GM19467 (cell line): ENCODE data around the gene ASH1L.
A peak's percentile ranks its signal among the peaks of the same experiment; 100 is the strongest.
"Not testable (repeated sequence)": the region's sequence is repeated elsewhere in the genome, so short reads cannot be mapped to it uniquely, and the experiment has no call there.

Experiments
- ATAC-seq: cut with Tn5 transposase; IDR thresholded peaks from one replicate; pipeline ENCODE4 v1.9.1; 2021; ENCODE audit warnings: mild to moderate bottlenecking, moderate library complexity; ENCODE audit not compliant: unreplicated experiment

Gene ASH1L

DNA sequence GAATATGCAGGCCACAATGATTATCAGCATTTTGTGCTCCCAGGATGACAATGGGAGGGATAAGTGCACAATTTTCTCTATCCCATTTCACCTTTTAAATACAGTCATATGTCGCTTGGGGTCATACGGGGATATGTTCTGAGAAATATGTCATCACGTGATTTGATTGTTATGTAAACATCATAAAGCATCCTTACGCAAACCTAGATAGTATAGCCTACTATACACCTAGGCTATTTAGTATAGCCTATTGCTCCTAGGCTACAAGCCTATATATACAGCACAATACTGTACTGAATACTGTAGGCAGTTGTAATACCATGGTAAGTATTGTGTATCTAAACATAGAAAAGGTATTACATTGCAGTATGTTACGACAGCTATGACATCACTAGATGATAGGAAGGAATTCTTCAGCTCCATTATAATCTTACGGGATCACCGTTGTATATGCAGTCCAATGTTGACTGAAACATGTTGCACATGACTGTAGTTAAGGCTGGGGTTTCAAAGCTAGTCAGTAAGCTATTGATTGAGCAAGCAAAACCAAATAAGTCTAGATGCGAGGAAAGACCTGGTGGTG lies 223.0 kb downstream of the ASH1L start:
- no peak for ATAC-seq

DNA sequence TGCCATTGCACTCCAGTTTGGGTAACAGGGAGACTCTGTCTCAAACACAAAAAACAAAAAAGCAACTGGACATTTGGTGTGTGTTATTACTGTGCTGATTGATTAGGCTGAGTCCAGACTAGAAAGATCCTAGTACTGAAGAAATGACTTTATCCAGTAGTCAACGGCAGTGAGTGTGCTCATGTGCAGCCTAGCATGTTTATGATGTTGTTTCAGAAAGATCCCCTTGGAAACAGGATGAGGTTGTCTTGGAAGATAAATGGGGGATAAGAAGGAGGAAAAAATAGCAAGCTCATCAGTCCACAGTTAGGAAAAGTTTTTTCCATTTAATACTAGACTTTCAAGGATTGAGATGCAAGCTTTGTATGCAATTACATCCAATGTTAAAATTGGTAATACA lies 227.6 kb downstream of the ASH1L start:
- no peak for ATAC-seq

DNA sequence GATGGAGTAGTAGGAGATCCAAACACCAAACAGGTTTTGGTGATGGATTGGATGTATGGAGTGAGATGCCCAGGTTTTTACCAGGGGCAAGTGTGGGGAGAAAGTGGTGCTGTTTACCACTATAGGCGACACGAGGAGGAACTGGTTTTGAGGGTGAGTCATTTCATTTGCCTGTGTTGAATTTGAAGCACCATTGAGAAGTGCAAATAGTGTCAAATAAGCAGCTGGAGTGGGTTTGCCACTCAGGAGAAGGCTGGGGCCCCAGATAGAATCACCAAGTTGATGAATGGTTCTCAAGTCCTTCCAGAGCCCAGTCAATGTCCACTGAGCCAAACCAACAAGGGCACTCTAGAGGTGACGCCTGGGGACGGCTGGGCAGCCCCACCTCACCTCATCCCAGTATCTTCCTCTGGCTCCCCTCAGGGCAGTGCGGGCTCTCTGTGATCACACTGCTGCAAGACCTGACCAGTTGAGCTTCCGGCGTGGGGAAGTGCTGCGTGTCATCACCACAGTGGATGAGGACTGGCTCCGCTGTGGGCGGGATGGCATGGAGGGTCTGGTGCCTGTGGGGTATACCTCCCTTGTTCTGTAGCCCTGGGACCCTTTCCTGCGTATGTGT lies 232.5 kb downstream of the ASH1L start:
- no peak for ATAC-seq

DNA sequence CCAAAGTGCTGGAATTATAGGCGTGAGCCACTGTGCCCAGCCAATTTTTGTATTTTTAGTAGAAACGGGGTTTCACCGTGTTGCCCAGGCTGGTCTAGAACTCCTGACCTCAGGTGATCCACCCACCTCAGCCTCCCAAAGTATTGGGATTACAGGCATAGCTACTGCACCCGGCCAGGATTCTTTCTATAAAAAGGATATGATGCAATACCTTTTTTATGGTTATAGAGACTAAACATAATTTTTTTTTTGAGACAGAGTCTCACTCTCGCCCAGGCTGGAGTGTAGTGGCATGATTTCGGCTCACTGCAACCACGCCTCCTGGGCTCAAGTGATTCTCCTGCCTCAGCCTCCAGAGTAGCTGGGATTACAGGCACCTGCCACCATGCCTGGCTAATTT lies 233.7 kb downstream of the ASH1L start:
- not testable (repeated sequence) for ATAC-seq

DNA sequence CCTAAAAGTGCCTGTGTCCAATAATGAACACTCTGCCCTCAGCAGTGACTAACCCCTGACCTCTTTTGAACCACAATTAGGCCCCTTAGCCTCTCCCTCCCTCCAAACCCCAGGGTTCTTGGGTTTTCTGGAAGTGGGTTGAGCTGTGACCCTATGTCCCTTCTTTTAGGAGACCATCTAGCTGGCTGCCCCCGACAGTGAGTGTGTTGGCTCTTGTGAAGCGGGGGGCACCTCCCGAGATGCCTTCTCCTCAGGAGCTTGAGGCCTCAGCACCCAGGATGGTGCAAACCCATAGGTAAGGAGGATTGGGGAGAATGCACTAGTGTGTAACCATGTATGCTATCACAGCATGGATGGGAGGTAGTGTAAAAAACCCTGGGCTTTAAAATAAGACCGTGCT lies 234.6 kb downstream of the ASH1L start:
- no peak for ATAC-seq

DNA sequence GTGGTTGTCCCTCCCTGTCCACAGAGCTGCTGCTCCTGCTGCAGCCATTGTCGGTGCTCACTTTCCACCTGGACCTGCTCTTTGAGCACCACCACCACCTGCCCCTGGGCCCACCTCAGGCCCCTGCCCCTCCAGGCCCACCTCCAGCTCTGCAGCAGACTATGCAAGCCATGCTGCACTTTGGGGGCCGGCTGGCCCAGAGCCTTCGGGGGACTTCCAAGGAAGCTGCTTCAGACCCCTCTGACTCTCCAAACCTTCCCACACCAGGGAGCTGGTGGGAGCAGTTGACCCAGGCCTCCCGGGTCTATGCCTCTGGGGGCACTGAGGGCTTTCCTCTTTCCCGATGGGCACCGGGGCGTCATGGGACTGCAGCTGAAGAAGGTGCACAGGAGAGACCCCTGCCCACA lies 236.0 kb downstream of the ASH1L start:
- no peak for ATAC-seq

DNA sequence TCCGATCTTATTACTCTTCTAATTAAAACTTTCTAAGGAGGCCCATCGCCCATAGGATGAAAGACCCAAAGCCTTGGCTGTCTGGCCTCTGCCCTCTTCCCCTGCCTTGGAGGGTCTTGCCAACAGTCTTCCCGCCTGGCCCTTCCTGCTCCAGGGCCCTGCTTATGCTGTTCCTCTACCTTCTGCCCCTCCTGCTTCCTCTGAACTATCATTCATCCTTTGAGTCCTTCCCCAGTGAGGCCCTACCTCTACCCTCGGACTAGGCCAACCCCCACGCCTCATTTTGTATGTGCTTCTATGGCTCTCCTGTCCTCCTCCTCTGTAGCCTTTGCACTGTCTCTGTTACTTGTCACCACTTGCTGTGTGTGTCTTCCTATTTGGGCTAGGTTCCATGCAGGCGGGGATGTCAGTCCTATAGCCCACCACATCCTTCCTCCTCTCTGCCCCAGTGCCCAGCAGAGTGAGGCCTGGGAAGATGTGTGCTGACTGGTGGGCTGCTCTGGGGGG lies 236.5 kb downstream of the ASH1L start:
- no peak for ATAC-seq

DNA sequence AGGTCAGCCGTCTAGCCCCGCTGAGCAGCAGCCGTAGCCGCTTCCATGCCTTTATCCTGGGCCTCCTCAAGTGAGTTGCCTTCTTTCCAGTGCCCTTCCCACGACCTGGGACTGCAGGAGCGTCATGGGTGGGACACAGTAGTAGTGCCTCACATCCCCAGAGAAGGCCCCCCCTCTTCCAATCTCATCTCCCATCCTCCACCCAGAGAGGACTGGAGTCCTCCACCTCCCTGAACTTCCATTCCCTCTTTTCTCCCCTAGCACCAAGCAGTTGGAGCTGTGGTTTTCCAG lies 237.1 kb downstream of the ASH1L start:
- no peak for ATAC-seq

DNA sequence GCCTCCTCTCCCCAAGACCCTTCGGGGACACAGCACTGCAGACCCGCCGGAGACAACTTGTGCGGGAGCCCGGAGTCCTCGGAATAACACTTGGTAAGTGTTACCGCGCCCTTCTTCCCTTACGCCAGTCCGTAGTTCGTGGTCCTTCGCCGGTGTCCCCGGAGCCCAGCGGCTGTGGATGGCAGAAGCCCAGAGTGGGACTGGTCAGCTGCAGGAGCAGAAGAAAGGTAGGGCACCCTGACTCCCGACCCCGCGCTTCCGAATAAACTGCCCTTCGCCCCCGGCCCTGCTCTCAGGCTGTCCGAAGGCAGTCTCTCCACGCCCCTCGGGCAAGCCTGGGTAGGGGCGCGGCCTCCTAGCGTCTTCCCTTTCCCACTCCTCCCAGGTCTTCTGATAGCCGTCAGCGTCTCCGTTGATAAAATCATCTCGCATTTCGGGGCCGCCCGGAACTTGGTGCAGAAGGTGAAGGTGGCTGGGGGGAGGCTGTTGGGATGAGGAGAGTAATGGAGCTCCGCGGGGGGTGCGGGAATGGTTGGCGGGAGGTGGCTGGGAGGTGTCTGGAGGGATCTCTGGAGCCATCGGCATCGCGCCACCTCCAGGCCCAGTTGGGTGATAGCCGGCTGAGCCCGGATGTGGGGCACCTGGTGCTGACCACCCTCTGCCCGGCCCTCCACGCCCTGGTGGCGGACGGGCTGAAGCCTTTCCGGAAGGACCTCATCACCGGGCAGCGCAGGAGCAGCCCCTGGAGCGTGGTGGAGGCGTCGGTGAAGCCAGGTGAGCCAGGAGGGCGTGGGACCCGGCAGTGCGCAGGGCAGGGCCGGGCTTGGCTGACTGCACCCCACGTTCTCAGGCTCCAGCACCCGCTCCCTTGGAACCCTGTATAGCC lies 237.6 kb downstream of the ASH1L start:
- peak; percentile 6 for ATAC-seq

DNA sequence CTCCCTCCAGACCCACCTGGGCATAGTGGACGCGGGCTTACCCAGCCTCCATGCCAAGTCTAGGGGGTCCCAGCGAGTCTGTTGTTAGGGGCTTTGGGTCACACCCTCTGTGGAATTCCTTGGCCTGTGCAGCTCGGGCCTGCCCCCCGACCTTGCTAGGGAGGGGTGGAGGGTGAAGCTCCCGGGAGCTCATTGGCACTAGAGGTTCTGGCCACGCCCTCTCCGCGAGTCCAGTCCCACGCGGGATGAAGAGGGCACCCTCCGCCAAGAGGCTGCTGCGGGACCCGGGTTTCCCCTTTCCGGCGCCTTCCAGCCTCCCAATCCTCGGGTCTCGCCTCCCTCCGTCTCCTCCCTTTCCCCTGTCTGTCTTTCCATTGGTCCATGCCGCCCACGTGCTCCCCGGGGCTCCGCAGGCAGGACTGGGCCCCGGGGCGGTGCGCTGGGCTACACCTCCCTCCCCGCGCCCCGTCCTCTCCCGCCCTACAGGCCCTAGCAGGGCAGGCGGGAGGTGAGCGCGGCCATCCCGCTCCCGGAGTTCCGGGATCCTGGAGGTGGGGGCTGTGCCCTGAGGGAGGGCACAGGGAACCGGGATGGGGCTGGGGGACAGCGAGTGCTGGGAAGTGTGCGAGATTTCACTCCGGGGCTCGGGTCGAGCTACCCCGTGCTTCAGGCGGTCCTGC lies 238.4 kb downstream of the ASH1L start:
- peak; percentile 56 for ATAC-seq

DNA sequence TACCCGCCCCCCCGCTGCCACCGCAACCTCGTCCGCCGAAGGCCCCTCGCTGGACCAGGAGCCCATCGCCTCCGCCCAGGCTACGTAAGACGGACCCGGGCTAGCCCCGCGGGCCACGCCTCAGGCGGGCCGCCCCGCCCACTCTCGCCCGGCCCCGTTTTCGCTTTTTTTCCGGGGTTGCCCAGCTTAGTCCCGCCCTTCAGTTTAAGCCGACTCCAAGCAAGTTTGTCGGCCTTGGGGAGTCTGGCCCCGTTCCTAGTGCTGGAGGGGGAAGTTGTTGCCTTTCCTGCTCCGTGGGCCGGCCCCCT lies 238.9 kb downstream of the ASH1L start:
- ATAC-seq, result peak; percentile 26

DNA sequence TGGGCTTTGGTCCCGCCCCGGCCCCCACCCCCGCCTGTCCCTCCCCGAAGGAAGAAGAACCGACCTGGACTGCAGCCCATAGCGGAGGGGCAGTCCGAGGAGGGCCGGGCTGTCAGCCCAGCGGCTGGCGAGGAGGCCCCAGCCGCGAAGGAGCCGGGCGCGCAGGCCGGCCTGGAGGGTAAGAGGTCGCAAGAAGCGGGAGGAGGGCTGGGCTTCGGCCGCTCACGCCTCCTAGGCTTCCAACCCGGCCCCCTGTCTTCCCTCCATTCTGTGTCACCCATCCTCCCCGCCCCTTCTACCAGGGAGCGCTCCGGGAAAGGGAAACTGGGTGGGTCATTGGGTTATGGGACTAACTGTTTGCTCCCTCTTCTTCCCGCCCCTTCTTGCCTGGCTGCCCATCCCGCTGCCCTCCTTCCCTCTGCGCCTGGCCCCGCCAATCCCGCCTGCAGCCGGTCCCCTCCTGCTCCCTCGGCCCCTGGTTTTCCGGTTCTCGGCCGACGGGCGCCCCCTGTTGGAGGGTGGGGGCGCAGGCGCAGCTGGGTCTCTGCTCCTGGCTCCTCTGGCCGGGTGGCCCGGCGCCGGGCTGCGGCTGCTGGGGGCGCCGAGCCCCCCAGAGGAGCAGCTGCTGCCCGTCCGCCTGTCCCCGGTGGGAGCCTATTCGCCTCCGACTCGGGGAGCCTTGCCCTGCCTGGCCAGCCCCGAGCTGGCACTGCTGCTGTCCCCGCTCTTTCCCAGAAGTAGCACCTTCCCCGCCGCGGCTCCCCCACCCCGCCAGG lies 239.5 kb downstream of the ASH1L start:
- peak; percentile 30 for ATAC-seq

DNA sequence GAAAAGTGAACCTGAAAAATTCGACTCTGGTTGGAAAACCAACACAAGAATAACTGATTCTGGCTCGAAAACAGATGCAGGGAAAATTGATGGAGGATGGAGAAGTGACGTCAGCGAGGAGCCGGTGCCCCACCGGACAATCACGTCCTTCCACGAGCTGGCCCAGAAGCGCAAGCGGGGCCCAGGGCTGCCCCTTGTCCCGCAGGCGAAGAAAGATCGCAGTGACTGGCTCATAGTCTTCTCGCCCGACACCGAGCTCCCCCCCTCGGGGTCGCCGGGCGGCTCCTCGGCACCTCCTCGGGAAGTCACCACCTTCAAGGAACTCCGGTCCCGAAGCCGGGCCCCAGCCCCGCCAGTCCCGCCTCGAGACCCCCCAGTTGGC lies 240.0 kb downstream of the ASH1L start:
- ATAC-seq, result no peak

DNA sequence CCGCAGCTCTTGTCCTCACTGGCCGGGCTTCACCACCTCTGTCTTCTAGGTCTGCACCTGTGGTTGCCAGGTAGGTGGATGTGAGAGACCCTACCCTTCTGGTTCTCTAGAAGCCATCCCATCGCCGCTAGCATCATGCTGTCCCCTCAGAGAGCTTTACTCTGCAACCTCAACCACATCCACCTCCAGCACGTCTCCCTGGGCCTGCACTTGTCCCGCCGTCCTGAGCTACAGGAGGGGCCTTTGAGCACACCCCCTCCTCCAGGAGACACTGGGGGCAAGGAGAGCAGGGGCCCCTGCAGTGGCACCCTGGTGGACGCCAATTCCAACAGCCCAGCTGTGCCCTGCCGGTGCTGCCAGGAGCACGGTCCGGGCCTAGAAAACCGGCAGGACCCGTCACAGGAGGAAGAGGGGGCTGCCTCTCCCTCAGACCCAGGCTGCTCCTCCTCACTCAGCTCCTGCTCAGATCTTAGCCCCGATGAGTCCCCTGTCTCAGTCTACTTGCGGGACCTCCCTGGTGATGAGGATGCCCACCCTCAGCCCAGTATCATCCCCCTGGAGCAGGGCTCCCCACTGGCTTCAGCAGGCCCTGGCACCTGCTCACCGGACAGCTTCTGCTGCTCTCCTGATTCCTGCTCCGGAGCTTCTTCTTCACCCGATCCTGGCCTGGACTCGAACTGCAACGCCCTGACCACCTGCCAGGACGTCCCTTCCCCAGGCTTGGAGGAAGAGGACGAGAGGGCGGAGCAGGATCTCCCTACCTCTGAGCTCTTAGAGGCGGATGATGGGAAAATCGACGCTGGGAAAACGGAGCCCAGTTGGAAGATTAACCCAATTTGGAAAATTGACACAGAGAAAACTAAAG lies 240.7 kb downstream of the ASH1L start:
- ATAC-seq, result no peak

DNA sequence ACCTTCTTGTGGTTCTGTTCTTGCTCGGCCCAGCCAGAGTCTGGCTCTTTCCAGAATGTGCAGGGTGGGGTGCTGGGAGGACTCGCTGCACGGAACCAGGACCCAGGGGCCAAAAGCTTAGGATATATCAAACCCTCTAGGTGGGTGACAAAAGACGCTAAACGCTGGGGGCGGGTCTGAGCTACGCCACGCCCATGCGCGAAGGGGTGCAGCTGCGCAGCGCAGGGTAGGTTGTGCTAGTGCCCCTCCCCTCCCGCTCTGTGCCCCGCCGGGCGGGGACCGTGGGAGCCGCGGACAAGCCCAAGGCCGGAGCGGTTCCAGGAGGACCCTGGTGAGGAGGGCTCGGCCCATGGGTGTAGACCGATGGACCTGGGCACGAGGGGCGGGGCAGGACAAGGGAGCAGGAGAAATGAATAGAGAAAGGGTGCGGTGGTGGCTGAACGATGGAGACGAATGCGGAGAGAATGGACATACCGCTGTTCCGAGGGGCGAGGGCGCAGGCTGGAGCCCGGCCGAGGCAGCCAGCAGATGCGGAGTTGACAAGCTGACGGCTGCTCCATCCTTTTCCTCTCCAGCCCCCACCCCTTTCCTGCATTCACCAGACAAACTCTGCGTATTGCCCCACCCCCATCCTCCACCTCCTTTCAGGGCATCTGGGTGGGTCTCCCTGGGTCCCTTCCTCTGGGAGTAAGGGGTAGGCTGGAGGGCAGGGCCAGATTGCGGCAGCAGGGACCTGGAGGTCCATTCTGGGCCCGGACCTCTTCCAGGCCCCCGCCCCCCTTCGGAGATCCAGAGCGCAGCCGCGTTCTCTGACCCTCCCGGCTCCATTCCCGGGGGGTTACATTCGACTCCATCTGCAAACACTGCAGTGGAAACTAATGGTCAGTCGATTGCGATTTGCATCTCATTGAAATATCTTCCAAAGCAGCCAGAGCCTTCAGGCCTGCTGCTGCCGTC lies 241.7 kb downstream of the ASH1L start, which contains the start of gene RUSC1:
Gene RUSC1 (plus strand): TSS at position 234 of the 957 bp plus-strand sequence. CDS start 880 bp downstream, outside the sequence.
- ATAC-seq, result no peak

DNA sequence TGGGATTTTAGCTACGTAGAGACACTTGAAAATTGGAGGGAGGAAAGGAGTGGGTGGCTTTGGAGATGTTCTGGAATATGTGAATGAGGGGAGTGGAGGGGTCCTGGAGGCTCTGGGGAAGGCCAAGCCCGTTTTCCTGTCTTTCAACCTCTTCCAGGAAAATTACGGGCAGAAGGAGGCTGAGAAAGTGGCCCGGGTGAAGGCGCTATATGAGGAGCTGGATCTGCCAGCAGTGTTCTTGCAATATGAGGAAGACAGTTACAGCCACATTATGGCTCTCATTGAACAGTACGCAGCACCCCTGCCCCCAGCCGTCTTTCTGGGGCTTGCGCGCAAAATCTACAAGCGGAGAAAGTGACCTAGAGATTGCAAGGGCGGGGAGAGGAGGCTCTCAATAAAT lies 242.4 kb downstream of the ASH1L start:
- ATAC-seq, result no peak

DNA sequence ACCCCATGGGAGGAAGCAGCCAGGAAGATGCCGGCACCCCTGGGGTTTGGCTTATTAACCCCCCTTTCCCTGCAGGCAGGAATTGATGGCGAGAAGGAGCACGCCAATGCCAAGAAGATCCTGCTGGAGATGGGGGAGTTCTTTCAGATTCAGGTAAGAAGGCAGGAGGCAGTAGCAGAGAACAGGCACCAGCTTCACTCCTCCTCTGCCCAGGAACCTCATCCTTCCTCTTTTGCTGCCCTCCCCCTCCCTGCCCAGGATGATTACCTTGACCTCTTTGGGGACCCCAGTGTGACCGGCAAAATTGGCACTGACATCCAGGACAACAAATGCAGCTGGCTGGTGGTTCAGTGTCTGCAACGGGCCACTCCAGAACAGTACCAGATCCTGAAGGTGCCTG lies 243.1 kb downstream of the ASH1L start:
- no peak for ATAC-seq

DNA sequence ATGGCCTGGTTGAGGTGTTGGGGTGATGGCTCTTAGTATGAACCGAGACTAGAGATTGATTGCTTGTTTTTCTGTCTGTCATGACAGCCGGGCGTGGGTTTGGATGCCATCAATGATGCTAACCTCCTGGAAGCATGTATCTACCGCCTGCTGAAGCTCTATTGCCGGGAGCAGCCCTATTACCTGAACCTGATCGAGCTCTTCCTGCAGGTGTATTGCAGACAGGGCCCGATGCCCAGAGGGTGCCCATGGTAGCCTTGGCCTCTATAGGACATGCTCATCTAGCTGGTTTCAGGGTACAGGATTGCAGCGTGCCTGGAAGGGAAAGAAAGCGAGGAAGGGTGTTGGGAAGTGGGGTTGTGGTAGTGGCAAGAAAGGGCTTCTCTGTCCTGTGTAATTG lies 244.5 kb downstream of the ASH1L start:
- ATAC-seq, result no peak

DNA sequence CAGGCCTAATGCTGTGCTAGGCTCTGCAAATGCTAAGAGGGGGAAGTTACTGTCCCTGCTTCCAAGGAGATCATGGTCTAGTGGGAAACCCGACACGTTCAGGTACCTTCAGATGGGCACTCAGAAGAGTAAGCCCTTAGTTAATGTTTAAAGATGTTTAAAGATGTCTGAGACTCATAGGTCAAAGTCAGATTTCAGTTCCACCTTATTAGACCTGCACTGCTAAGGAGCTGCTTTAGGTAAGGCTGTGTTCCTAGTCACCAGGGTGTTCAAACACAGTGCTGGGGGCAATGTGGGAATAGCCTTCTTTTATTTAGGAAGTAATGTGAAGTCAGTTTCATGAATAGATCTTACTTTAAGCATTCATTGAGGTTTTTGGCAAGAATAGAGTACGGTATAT lies 245.7 kb downstream of the ASH1L start:
- ATAC-seq, result no peak
